Measurements from ENCODE around the gene CMC4. TPM values are rescaled to one million over a fixed set of nuclear protein-coding genes. Genes with fewer than 3 reads are reported as not detected.

CMC4 gene
- total RNA-seq, 1 donor from 2014 or later = 21.9 TPM

GRCh38 chrX:155046811-155047528 is 24.0 kb downstream of the CMC4 start:
- Histone ChIP-seq H3K36me3 (no peaks in the 10 kb centered on the region), H3K27me3 (no peaks in the 10 kb centered on the region), H3K9me3 (no peaks in the 10 kb centered on the region), H3K4me3 (no peak overlapping the region), H3K27ac (no peak overlapping the region), H3K4me1 (no peaks in the 10 kb centered on the region)
- no peak for TF ChIP-seq CTCF (IDR thresholded peaks at IDR 0.05)
- DNase-seq (ENCODE audit: extremely low spot score in 2 of 2) = no peak
- intact Hi-C loops (cut with DNase I) = no loop called here

GRCh38 chrX:155046129-155046810 is 24.7 kb downstream of the CMC4 start:
- Histone ChIP-seq H3K4me1 (no peaks in the 10 kb centered on the region), H3K9me3 (no peaks in the 10 kb centered on the region), H3K27me3 (no peaks in the 10 kb centered on the region), H3K4me3 (no peak overlapping the region), H3K36me3 (no peaks in the 10 kb centered on the region), H3K27ac (no peak overlapping the region)
- intact Hi-C loops (cut with DNase I) = no loop called here
- DNase-seq (ENCODE audit: extremely low spot score in 2 of 2) = no peak
- no peak for TF ChIP-seq POLR2A (IDR thresholded peaks at IDR 0.05)

GRCh38 chrX:155035688-155036087 is 35.2 kb downstream of the CMC4 start:
- DNase-seq (ENCODE audit: extremely low spot score in 2 of 2) = no peak
- H3K27ac ChIP-seq = no peak overlapping the region
- H3K4me3 ChIP-seq = no peak overlapping the region
- intact Hi-C loops (cut with DNase I) = no loop called here
- H3K4me1 ChIP-seq = no peaks in the 10 kb centered on the region
- TF ChIP-seq POLR2AphosphoS5 (IDR thresholded peaks at IDR 0.05; ENCODE audit: insufficient read depth in 1 of 2, low read depth in 1 of 2) = no peak
- no peak for TF ChIP-seq POLR2A (IDR thresholded peaks at IDR 0.05)
- no peak for TF ChIP-seq CTCF (IDR thresholded peaks at IDR 0.05)
- H3K9me3 ChIP-seq = peaks cover 3% of the 10 kb centered on the region
- no peaks in the 10 kb centered on the region for H3K36me3 ChIP-seq
- no peaks in the 10 kb centered on the region for H3K27me3 ChIP-seq

GRCh38 chrX:155031657-155032056 is 39.3 kb downstream of the CMC4 start:
- H3K9me3 ChIP-seq = peaks cover 3% of the 10 kb centered on the region
- TF ChIP-seq POLR2A (IDR thresholded peaks at IDR 0.05) (no peak), CTCF (IDR thresholded peaks at IDR 0.05) (no peak), POLR2AphosphoS5 (IDR thresholded peaks at IDR 0.05; ENCODE audit: insufficient read depth in 1 of 2, low read depth in 1 of 2) (no peak)
- H3K4me1 ChIP-seq = no peaks in the 10 kb centered on the region
- no peaks in the 10 kb centered on the region for H3K36me3 ChIP-seq
- H3K27me3 ChIP-seq = no peaks in the 10 kb centered on the region
- intact Hi-C loops (cut with DNase I) = no loop called here
- no peak overlapping the region for H3K27ac ChIP-seq
- no peak for DNase-seq (ENCODE audit: extremely low spot score in 2 of 2)
- no peak overlapping the region for H3K4me3 ChIP-seq

GRCh38 chrX:155028877-155029291 is 42.1 kb downstream of the CMC4 start:
- no peak overlapping the region for H3K4me3 ChIP-seq
- no peak for DNase-seq (ENCODE audit: extremely low spot score in 2 of 2)
- H3K36me3 ChIP-seq = no peaks in the 10 kb centered on the region
- H3K9me3 ChIP-seq = no peaks in the 10 kb centered on the region
- TF ChIP-seq POLR2AphosphoS5 (IDR thresholded peaks at IDR 0.05; ENCODE audit: insufficient read depth in 1 of 2, low read depth in 1 of 2) = no peak
- TF ChIP-seq CTCF (IDR thresholded peaks at IDR 0.05) = no peak
- TF ChIP-seq POLR2A (IDR thresholded peaks at IDR 0.05) = no peak
- no peaks in the 10 kb centered on the region for H3K27me3 ChIP-seq
- intact Hi-C loops (cut with DNase I) = loop anchor here (5.0 kb wide), 1 partner anchor 43 kb away; the partner anchor contains the start of genes BRCC3, CMC4 and MTCP1
- H3K4me1 ChIP-seq = no peaks in the 10 kb centered on the region
- H3K27ac ChIP-seq = peak overlapping the region; percentile 89
